Measurements from ENCODE around the gene NXPH3.

NXPH3 gene

GRCh38 chr17:49572226-49572625, 3.4 kb upstream of the NXPH3 start:
- H3K4me3 ChIP-seq (ENCODE audit: control insufficient read depth, low read depth, low read length): no peak overlapping the region
- TF ChIP-seq CTCF (IDR thresholded peaks at IDR 0.05; ENCODE audit: control insufficient read depth, insufficient read depth, low read depth, low read length, missing control alignments): no peak
- DNase-seq (ENCODE audit: low read depth): no peak

GRCh38 chr17:49572806-49573420, 2.8 kb upstream of the NXPH3 start:
- no peak for TF ChIP-seq CTCF (IDR thresholded peaks at IDR 0.05; ENCODE audit: control insufficient read depth, insufficient read depth, low read depth, low read length, missing control alignments)
- no peak for DNase-seq (ENCODE audit: low read depth)
- no peak overlapping the region for H3K4me3 ChIP-seq (ENCODE audit: control insufficient read depth, low read depth, low read length)

GRCh38 chr17:49573510-49574322, 2.0 kb upstream of the NXPH3 start:
- no peak for DNase-seq (ENCODE audit: low read depth)
- TF ChIP-seq CTCF (IDR thresholded peaks at IDR 0.05; ENCODE audit: control insufficient read depth, insufficient read depth, low read depth, low read length, missing control alignments): no peak
- no peak overlapping the region for H3K4me3 ChIP-seq (ENCODE audit: control insufficient read depth, low read depth, low read length)

DNA sequence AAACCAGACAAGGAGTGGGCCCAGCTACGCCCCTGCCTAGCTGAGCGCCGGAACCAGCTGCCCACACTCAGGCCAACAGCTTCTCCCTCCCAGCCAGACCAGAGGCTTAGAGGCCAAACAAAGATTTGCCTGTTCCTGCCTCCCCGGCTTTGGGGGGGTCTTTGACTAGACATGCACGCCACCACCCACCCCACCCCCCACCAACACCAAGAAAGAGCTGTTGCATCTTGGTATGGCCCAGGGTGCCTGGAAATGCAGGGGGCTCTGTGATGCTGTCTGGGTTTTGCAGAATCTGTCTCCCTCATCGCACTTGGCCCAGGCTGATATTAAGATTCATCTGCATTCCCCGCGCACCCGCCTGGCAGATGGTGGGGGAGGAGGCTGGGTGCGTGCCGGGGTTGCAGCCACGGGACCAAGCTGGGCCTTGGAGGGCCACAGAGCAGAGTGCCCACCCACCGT, 1.3 kb upstream of the NXPH3 start:
- H3K4me3 ChIP-seq (ENCODE audit: control insufficient read depth, low read depth, low read length): no peak overlapping the region
- no peak for DNase-seq (ENCODE audit: low read depth)
- no peak for TF ChIP-seq CTCF (IDR thresholded peaks at IDR 0.05; ENCODE audit: control insufficient read depth, insufficient read depth, low read depth, low read length, missing control alignments)

GRCh38 chr17:49574945-49575678, 559 bp upstream of the NXPH3 start:
- H3K4me3 ChIP-seq (ENCODE audit: control insufficient read depth, low read depth, low read length): peak overlapping the region; percentile 16
- TF ChIP-seq CTCF (IDR thresholded peaks at IDR 0.05; ENCODE audit: control insufficient read depth, insufficient read depth, low read depth, low read length, missing control alignments): no peak
- DNase-seq (ENCODE audit: low read depth): no peak

- no peak for DNase-seq (ENCODE audit: low read depth)
- H3K4me3 ChIP-seq (ENCODE audit: control insufficient read depth, low read depth, low read length): peak overlapping the region; percentile 89
- no peak for TF ChIP-seq CTCF (IDR thresholded peaks at IDR 0.05; ENCODE audit: control insufficient read depth, insufficient read depth, low read depth, low read length, missing control alignments)
Measured at GRCh38 chr17:49576088-49576916, 631 bp downstream of the NXPH3 start.

Measured in AG09309 (cell line).